MCF 10A (cell line): ENCODE results near the gene PPP1R2. TPM values are rescaled to one million over a fixed set of nuclear protein-coding genes. Genes with fewer than 3 reads are reported as not detected.

Experiments used
- BruUV-seq: library from RNA; stranded (reverse); fragments of 400-500 nt; replicated peaks from 2 replicates; lab custom pipeline; 2021; lab: Mats Ljungman, UMichigan
- CTCF ChIA-PET: fragments of 300-600 bp; sonication (Branson Sonifier 250); formaldehyde crosslinking; extraction: SDS; loops from one replicate; lab custom pipeline; 2021; ENCODE audit warnings: antibody characterized with exemption, inconsistent platforms; lab: Yijun Ruan, JAX
- POLR2A ChIA-PET: fragments of 300-600, 350-650 bp; sonication (Branson Sonifier 250); formaldehyde crosslinking; extraction: SDS; loops from one replicate; lab custom pipeline; 2020; ENCODE audit warnings: antibody characterized with exemption, inconsistent platforms; lab: Yijun Ruan, JAX
- DNase-seq: peaks from one replicate; pipeline ENCODE4 v3.0.0-alpha.2; 2018; ENCODE audit not compliant: unreplicated experiment
- H3K27ac Mint-ChIP-seq: one replicate; pipeline ENCODE4 v1.8.0; 2022; ENCODE audit warnings: mild to moderate bottlenecking, low read depth, mixed read lengths; ENCODE audit not compliant: unreplicated experiment
- H3K27me3 Mint-ChIP-seq: one replicate; pipeline ENCODE4 v1.8.0; 2022; ENCODE audit warnings: mixed read lengths; ENCODE audit not compliant: insufficient read depth, unreplicated experiment
- H3K36me3 Mint-ChIP-seq: one replicate; pipeline ENCODE4 v1.8.0; 2022; ENCODE audit warnings: mild to moderate bottlenecking, moderate library complexity, mixed read lengths; ENCODE audit not compliant: insufficient read depth, unreplicated experiment
- H3K4me1 Mint-ChIP-seq: one replicate; pipeline ENCODE4 v1.8.0; 2022; ENCODE audit warnings: mixed read lengths; ENCODE audit not compliant: insufficient read depth, unreplicated experiment
- H3K4me3 Mint-ChIP-seq: one replicate; pipeline ENCODE4 v1.8.0; 2022; ENCODE audit warnings: mild to moderate bottlenecking, moderate library complexity, mixed read lengths; ENCODE audit not compliant: unreplicated experiment
- H3K9me3 Mint-ChIP-seq: one replicate; pipeline ENCODE4 v1.8.0; 2022; ENCODE audit warnings: mixed read lengths; ENCODE audit not compliant: unreplicated experiment
- intact Hi-C: fragments of 100-400 bp; cut with micrococcal nuclease; formaldehyde crosslinking; loops from 2 replicates; pipeline ENCODE4 v1.14.1; 2022
- total RNA-seq: library from RNA; stranded (reverse); gene quantifications from 2 replicates; pipeline ENCODE4 v1.2.3, GENCODE V29; 2022
- TF ChIP-seq, protein P1 (sequence below): fragments of 200-600 bp; IDR thresholded peaks from one replicate; pipeline ENCODE4 v1.8.0; 2022; ENCODE audit warnings: antibody characterized with exemption, mild to moderate bottlenecking; ENCODE audit not compliant: unreplicated experiment

PPP1R2 gene
- total RNA-seq, 1 experiment from 2014 or later, result 53.0 TPM

DNA sequence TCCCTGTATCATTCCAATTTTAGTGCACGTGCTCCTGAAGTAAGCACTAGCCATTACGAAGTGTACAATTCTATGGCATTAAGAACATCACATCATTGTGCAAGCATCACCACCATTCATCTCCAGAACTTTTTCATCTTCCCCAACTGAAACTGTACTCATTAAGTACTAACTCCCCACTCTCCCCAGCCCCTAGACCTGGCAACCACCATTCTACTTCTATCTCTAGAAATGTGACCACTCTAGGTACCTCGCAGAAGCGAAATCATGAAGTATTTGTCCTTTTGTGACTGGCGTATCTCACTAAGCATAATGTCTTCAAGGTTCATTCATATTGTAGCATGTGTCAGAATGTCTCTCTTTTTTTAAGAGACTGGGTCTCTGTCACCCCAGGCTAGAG, 11.4 kb downstream of the PPP1R2 start:
- DNase-seq, result no peak
- Mint-ChIP-seq H3K27ac (no peak overlapping the region), H3K27me3 (no peaks in the 10 kb centered on the region), H3K9me3 (no peaks in the 10 kb centered on the region), H3K4me3 (no peak overlapping the region), H3K36me3 (peaks cover 7% of the 10 kb centered on the region), H3K4me1 (peaks cover 5% of the 10 kb centered on the region)
- intact Hi-C loops, result no loop called here
- TF ChIP-seq, protein P1, sequence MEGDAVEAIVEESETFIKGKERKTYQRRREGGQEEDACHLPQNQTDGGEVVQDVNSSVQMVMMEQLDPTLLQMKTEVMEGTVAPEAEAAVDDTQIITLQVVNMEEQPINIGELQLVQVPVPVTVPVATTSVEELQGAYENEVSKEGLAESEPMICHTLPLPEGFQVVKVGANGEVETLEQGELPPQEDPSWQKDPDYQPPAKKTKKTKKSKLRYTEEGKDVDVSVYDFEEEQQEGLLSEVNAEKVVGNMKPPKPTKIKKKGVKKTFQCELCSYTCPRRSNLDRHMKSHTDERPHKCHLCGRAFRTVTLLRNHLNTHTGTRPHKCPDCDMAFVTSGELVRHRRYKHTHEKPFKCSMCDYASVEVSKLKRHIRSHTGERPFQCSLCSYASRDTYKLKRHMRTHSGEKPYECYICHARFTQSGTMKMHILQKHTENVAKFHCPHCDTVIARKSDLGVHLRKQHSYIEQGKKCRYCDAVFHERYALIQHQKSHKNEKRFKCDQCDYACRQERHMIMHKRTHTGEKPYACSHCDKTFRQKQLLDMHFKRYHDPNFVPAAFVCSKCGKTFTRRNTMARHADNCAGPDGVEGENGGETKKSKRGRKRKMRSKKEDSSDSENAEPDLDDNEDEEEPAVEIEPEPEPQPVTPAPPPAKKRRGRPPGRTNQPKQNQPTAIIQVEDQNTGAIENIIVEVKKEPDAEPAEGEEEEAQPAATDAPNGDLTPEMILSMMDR, result no peak
- BruUV-seq, result no TSS peak
- ChIA-PET POLR2A (no interaction called here), CTCF (interaction anchor here (1.0 kb wide), 1 partner anchor 14 kb away, joined by 3 read pairs; no protein-coding TSS in a partner anchor)

DNA sequence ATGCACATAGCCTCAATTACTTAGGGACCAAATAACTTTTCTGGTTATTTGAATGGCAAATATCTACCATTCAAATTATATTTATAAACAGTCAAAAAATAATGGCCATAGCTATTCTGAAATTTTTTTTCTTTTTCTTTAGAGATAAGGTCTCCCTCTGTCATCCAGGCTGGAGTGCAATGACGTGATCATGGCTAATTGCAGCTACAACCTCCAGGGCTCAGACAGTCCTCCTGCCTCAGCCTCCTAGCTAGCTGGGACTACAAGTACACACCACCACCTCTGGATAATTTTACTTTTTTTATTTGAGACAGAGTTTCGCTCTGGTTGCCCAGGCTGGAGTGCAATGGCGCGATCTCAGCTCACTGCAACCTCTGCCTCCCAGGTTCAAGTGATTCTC, 16.6 kb downstream of the PPP1R2 start:
- BruUV-seq, result no TSS peak
- Mint-ChIP-seq H3K27ac (no peak overlapping the region), H3K4me3 (no peak overlapping the region), H3K27me3 (no peaks in the 10 kb centered on the region), H3K4me1 (no peaks in the 10 kb centered on the region), H3K9me3 (no peaks in the 10 kb centered on the region), H3K36me3 (peaks cover 26% of the 10 kb centered on the region)
- DNase-seq, result no peak
- POLR2A ChIA-PET, result interaction anchor here (1.1 to 1.5 kb wide), 3 partner anchors 16 to 255 kb away, joined by 3 to 5 read pairs (median 3); partner anchors contain the start of genes PPP1R2 and XXYLT1
- intact Hi-C loops, result no loop called here
- CTCF ChIA-PET, result interaction anchor here (0.8 to 3.6 kb wide), 3 partner anchors 256 to 859 kb away, joined by 4 to 31 read pairs (median 5); partner anchors contain the start of gene XXYLT1
- TF ChIP-seq, protein P1, result no peak

DNA sequence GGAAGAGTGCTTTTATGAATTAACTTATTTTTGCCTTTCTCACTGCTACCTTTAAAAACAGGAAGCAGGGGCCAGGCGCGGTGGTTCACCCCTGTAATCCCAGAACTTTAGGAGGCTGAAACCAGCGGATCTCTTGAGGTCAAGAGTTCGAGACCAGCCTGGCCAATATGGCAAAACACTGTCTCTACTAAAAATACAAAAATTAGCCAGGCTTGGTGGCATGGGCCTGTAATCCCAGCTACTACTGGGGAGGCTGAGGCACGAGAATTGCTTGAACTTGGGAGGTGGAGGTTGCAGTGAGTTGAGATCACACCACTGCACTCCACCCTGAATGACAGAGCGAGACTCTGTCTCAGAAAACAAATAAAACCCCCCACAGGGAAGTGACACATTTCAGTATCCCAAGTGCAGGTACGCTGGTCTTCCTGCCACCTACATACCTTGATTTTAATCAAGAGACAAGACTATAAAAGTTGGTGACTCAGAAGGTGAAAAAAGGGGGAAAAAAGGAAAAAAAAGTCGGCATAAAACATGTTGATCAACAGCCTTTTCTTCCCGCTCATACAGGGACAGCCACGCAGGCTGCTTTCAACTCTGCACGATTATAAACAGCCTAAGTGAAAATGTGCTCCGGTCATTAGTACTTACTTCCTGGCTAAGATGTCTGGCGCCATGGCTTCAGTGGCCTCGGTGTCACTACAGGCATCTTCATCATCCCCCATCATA, 18.8 kb downstream of the PPP1R2 start:
- BruUV-seq, result no TSS peak
- TF ChIP-seq, protein P1, result no peak
- Mint-ChIP-seq H3K27ac (no peak overlapping the region), H3K4me1 (no peaks in the 10 kb centered on the region), H3K36me3 (peaks cover 21% of the 10 kb centered on the region), H3K4me3 (no peak overlapping the region), H3K9me3 (no peaks in the 10 kb centered on the region), H3K27me3 (no peaks in the 10 kb centered on the region)
- ChIA-PET CTCF (interaction anchor here (1.0 to 6.3 kb wide), 5 partner anchors 14 to 254 kb away, joined by 4 to 154 read pairs (median 7); partner anchors contain the start of gene XXYLT1), POLR2A (interaction anchor here (0.6 to 3.2 kb wide), 4 partner anchors 13 to 254 kb away, joined by 3 to 20 read pairs (median 4); partner anchors contain the start of gene PPP1R2)
- no peak for DNase-seq
- intact Hi-C loops, result no loop called here
